ENCODE data around the gene TRPC5OS. TPM values are rescaled to one million over a fixed set of nuclear protein-coding genes. Genes with fewer than 3 reads are reported as not detected.

The TRPC5OS gene
- total RNA-seq, 1 experiment from 2014 or later, result not detected

DNA sequence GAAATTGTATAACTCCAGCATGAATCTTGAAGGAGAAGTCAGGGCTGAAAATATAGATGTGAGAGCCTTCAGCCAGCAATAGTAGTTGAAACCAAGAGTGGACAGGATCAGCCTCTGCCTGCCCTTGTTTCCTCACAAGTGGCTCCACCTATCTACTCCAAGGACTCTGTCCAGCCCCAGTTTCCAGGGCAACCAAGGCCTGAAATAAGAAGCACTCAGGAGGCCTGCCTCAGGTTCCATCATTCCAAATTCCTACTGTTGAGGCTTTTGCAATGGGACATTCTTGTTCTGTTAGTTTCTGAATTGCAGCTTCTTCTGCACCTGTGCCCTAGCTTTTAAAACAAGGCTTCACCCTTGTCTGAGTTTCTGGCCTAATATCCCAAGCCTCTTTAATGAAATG, 41.6 kb downstream of the TRPC5OS start:
- ATAC-seq (no peak), DNase-seq (no peak)
- Histone ChIP-seq H3K9me3 (ENCODE audit: low read length) (no peaks in the 10 kb centered on the region), H3K36me3 (ENCODE audit: low read depth, low read length) (no peaks in the 10 kb centered on the region), H3K27me3 (ENCODE audit: low read length) (no peaks in the 10 kb centered on the region), H3K4me2 (ENCODE audit: low read length) (no peak overlapping the region), H3K27ac (ENCODE audit: low read length) (no peak overlapping the region), H3F3A (ENCODE audit: low read length, unreplicated experiment) (no peaks in the 10 kb centered on the region), H3K79me2 (ENCODE audit: low read length) (no peaks in the 10 kb centered on the region), H3K4me3 (ENCODE audit: low read length) (no peak overlapping the region), H2AFZ (ENCODE audit: low read length) (no peak overlapping the region), H3K9ac (ENCODE audit: low read length) (no peak overlapping the region), H4K20me1 (ENCODE audit: low read length) (no peaks in the 10 kb centered on the region), H3K4me1 (ENCODE audit: insufficient read depth, low read length) (peaks cover 9% of the 10 kb centered on the region; the same call in 1 of the 2 replicates), H3K9me2 (replicated peaks; ENCODE audit: low read length) (no peaks in the 10 kb centered on the region)
- no TSS peak for BruUV-seq (replicated peaks)
- ChIA-PET CTCF (no interaction called here), POLR2A (ENCODE audit: unreplicated experiment) (no interaction called here)
- TF ChIP-seq EZH2phosphoT487 (IDR thresholded peaks at IDR 0.05; ENCODE audit: borderline replicate concordance, low read length), result no peak
- TF ChIP-seq, protein P1, sequence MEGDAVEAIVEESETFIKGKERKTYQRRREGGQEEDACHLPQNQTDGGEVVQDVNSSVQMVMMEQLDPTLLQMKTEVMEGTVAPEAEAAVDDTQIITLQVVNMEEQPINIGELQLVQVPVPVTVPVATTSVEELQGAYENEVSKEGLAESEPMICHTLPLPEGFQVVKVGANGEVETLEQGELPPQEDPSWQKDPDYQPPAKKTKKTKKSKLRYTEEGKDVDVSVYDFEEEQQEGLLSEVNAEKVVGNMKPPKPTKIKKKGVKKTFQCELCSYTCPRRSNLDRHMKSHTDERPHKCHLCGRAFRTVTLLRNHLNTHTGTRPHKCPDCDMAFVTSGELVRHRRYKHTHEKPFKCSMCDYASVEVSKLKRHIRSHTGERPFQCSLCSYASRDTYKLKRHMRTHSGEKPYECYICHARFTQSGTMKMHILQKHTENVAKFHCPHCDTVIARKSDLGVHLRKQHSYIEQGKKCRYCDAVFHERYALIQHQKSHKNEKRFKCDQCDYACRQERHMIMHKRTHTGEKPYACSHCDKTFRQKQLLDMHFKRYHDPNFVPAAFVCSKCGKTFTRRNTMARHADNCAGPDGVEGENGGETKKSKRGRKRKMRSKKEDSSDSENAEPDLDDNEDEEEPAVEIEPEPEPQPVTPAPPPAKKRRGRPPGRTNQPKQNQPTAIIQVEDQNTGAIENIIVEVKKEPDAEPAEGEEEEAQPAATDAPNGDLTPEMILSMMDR (conservative IDR thresholded peaks at IDR 0.05; ENCODE audit: low read depth, low read length), result no peak
- TF ChIP-seq EZH2 (IDR thresholded peaks at IDR 0.05; ENCODE audit: low read length, unreplicated experiment), result no peak
- intact Hi-C loops (cut with micrococcal nuclease), result no loop called here

- no peaks in the 10 kb centered on the region for H3K9me2 ChIP-seq (replicated peaks; ENCODE audit: low read length)
- H3K4me1 ChIP-seq (ENCODE audit: insufficient read depth, low read length), result no peaks in the 10 kb centered on the region
- H3K79me2 ChIP-seq (ENCODE audit: low read length), result no peaks in the 10 kb centered on the region
- CTCF ChIA-PET, result no interaction called here
- H3K27ac ChIP-seq (ENCODE audit: low read length), result no peak overlapping the region
- H4K20me1 ChIP-seq (ENCODE audit: low read length), result no peaks in the 10 kb centered on the region
- H3K4me2 ChIP-seq (ENCODE audit: low read length), result no peak overlapping the region
- no TSS peak for BruUV-seq (replicated peaks)
- ATAC-seq (no peak), DNase-seq (no peak)
- no peaks in the 10 kb centered on the region for H3K36me3 ChIP-seq (ENCODE audit: low read depth, low read length)
- H3K9ac ChIP-seq (ENCODE audit: low read length), result no peak overlapping the region
- no peaks in the 10 kb centered on the region for H3F3A ChIP-seq (ENCODE audit: low read length, unreplicated experiment)
- no peak for TF ChIP-seq EZH2 (IDR thresholded peaks at IDR 0.05; ENCODE audit: low read length, unreplicated experiment)
- TF ChIP-seq EZH2phosphoT487 (IDR thresholded peaks at IDR 0.05; ENCODE audit: borderline replicate concordance, low read length), result no peak
- TF ChIP-seq, protein P1 (conservative IDR thresholded peaks at IDR 0.05; ENCODE audit: low read depth, low read length), result no peak
- intact Hi-C loops (cut with micrococcal nuclease), result no loop called here
- H2AFZ ChIP-seq (ENCODE audit: low read length), result no peak overlapping the region
- no peak overlapping the region for H3K4me3 ChIP-seq (ENCODE audit: low read length)
- POLR2A ChIA-PET (ENCODE audit: unreplicated experiment), result no interaction called here
- H3K9me3 ChIP-seq (ENCODE audit: low read length), result no peaks in the 10 kb centered on the region
- no peaks in the 10 kb centered on the region for H3K27me3 ChIP-seq (ENCODE audit: low read length)
These were observed 52.5 kb downstream of the TRPC5OS start for GRCh38 chrX:111928456-111928855.

Other genes starting within 250 kb of the TRPC5OS start
- 79.0 and 101 TPM in 2 replicates for gene ALG13, start 195.0 kb upstream of the TRPC5OS start, total RNA-seq (2014; rRNA removed)
- not detected in 2 replicates for gene TRPC5, start 206.6 kb downstream of the TRPC5OS start, total RNA-seq (2014; rRNA removed)
- not detected in 2 replicates for gene RTL4, start 206.8 kb downstream of the TRPC5OS start, total RNA-seq (2014; rRNA removed)

Measured in PC-3 (cell line).